ENCODE data around the gene BSND.

Gene BSND

GRCh38 chr1:54976747-54977146 lies 22.0 kb upstream of the BSND start:
- DNase-seq: no peak

- no peak for DNase-seq
Observed at GRCh38 chr1:54977533-54978297, 21.0 kb upstream of the BSND start.

- DNase-seq: no peak
Observed at GRCh38 chr1:54978528-54979326, 20.0 kb upstream of the BSND start.

- DNase-seq: no peak
Observed at GRCh38 chr1:54979327-54979891, 19.3 kb upstream of the BSND start.

- DNase-seq: no peak
Observed at GRCh38 chr1:54980046-54980527, 18.6 kb upstream of the BSND start.

- no peak for DNase-seq
Observed at GRCh38 chr1:54980528-54981241, 18.0 kb upstream of the BSND start, which contains the start of gene TMEM61. Gene TMEM61 (plus strand): TSS chr1:54980628. CDS start chr1:54981066, 438 bp downstream.

- DNase-seq: no peak
Observed at GRCh38 chr1:54981466-54981865, 17.3 kb upstream of the BSND start.

- no peak for DNase-seq
Observed at GRCh38 chr1:54982739-54983138, 16.0 kb upstream of the BSND start.

GRCh38 chr1:54984131-54984842 lies 14.4 kb upstream of the BSND start:
- no peak for DNase-seq

GRCh38 chr1:54985556-54985955 lies 13.2 kb upstream of the BSND start:
- DNase-seq: no peak

GRCh38 chr1:54986025-54986424 lies 12.7 kb upstream of the BSND start:
- DNase-seq: no peak

GRCh38 chr1:54986533-54986932 lies 12.2 kb upstream of the BSND start:
- DNase-seq: no peak

GRCh38 chr1:54987427-54987826 lies 11.3 kb upstream of the BSND start:
- DNase-seq: no peak

GRCh38 chr1:54987919-54988705 lies 10.6 kb upstream of the BSND start:
- DNase-seq: no peak

- no peak for DNase-seq
Observed at GRCh38 chr1:54988975-54989374, 9.8 kb upstream of the BSND start.

- DNase-seq: no peak
Observed at GRCh38 chr1:54989473-54989872, 9.3 kb upstream of the BSND start.

GRCh38 chr1:54989968-54990810 lies 8.5 kb upstream of the BSND start:
- DNase-seq: no peak

GRCh38 chr1:54990916-54991315 lies 7.8 kb upstream of the BSND start:
- DNase-seq: no peak

GRCh38 chr1:54991939-54992338 lies 6.8 kb upstream of the BSND start:
- no peak for DNase-seq

- no peak for DNase-seq
Observed at GRCh38 chr1:54993140-54993539, 5.6 kb upstream of the BSND start.
